ENCODE measurements around the gene AMOTL1.

DNA sequence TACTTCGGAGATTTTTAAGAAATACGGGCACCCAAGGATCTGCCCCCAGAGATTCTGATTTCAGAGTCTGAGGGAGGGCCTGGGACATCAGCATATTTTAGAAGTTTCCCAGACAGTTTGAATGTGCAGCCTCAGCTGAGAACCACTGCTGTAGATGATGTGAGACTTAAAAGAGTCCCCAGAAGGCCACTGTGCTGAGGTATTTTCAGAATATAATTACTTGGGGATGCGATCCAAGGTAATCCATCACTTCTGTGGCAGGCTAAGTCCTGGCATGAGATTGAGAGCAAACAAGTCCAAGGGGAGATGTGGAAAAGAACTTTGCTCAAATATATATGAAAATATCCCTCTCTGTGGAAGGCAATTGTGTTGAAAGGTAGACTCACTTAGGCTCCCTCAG is 48.3 kb upstream of the AMOTL1 start:
- TF ChIP-seq, protein P1, sequence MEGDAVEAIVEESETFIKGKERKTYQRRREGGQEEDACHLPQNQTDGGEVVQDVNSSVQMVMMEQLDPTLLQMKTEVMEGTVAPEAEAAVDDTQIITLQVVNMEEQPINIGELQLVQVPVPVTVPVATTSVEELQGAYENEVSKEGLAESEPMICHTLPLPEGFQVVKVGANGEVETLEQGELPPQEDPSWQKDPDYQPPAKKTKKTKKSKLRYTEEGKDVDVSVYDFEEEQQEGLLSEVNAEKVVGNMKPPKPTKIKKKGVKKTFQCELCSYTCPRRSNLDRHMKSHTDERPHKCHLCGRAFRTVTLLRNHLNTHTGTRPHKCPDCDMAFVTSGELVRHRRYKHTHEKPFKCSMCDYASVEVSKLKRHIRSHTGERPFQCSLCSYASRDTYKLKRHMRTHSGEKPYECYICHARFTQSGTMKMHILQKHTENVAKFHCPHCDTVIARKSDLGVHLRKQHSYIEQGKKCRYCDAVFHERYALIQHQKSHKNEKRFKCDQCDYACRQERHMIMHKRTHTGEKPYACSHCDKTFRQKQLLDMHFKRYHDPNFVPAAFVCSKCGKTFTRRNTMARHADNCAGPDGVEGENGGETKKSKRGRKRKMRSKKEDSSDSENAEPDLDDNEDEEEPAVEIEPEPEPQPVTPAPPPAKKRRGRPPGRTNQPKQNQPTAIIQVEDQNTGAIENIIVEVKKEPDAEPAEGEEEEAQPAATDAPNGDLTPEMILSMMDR (IDR thresholded peaks at IDR 0.05) = no peak
- TF ChIP-seq ZFX (IDR thresholded peaks at IDR 0.05; ENCODE audit: borderline replicate concordance) = no peak
